T1000 (cell line): ENCODE data around the gene SNTB2.

ENCODE experiments used
- DNase-seq: peaks from one replicate; lab custom pipeline; 2025; ENCODE audit warnings: mixed read lengths; lab: John Stamatoyannopoulos, UW

Gene SNTB2

DNA sequence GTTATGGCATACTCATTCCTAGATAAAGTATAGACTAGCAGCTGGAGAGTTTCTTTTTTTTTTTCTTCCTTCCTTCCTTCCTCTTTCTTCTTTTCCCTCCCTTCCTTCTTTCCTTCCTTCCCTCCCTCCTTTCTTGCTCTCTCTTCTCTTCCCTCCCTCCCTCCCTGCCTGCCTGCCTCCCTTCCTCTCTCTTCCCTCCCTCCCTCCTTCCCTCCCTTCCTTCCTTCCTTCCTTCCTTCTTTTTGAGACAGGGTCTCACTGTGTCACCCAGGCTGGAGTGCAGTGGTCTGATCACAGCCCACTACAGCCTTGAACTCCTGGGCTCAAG is 7.0 kb upstream of the SNTB2 start:
- DNase-seq: no peak

GRCh38 chr16:69182730-69183416 is 4.1 kb upstream of the SNTB2 start:
- no peak for DNase-seq

- DNase-seq: no peak
These were observed 677 bp downstream of the SNTB2 start for GRCh38 chr16:69187446-69188235.

GRCh38 chr16:69188236-69188549 is 1.2 kb downstream of the SNTB2 start:
- no peak for DNase-seq

GRCh38 chr16:69188716-69189115 is 1.8 kb downstream of the SNTB2 start:
- no peak for DNase-seq

- DNase-seq: no peak
These were observed 3.2 kb downstream of the SNTB2 start for GRCh38 chr16:69190046-69190588.

- no peak for DNase-seq
These were observed 3.6 kb downstream of the SNTB2 start for GRCh38 chr16:69190598-69190997.

GRCh38 chr16:69191136-69191535 is 4.2 kb downstream of the SNTB2 start:
- no peak for DNase-seq

- DNase-seq: no peak
These were observed 6.9 kb downstream of the SNTB2 start for GRCh38 chr16:69193855-69194254.

DNA sequence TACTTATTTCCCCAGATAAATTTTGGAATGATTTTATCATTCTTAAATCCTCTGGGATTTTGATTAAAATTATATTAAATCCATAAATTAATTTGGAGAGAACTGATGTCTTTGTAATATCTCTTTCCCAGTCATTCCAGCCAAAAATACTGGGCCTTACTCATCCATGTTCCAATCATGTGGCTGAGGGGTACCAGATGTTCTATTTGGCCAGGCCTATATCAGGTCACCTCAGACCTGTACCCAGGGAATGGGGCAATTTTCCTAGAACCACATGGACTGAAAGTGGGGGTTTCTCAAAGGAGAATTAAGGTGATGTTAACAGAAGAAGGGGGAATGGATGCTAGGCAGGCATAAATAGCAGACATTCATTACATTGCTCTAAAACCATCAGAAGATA is 7.5 kb downstream of the SNTB2 start:
- DNase-seq: no peak

GRCh38 chr16:69195369-69196029 is 8.5 kb downstream of the SNTB2 start:
- DNase-seq: no peak

DNA sequence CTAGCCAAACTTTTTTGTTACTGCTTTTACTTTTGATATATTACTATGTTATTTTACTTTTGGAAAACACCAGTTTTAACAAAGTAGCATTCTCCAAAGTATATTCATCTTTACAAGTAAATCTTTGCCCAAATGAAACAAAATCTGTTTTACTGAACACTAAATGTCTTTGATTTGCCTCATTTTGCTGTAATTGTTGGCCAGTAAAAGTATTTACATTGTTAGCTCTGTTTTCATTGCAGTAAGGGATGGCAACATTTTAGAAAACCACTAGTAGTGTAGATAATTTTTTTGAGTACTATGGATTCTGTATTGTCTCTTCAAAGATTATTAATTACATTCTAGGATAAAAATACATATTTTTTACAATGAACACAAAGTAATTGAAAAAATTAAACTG is 10.6 kb downstream of the SNTB2 start:
- DNase-seq: no peak

- DNase-seq: no peak
These were observed 12.4 kb downstream of the SNTB2 start for GRCh38 chr16:69199382-69199781.

DNA sequence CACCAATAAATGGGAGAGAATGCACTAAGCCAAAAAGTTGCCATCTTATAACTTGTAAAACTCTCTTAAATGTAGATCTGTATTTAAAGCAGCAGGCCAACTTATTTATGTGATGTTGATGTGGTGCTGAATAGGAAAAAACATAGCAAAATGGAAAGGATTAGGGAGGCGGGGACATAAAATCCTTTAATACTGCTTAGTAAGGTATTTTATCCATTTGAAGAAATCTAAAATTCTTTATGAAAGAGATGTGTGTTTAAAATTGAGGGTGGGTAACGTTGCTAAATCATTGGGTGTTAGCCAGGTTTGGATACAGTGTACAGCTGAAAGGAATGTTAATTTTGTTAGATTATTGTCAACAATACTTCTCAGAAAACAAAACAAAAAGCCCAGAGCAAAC is 14.3 kb downstream of the SNTB2 start:
- DNase-seq: no peak

GRCh38 chr16:69201787-69202186 is 14.8 kb downstream of the SNTB2 start:
- no peak for DNase-seq

GRCh38 chr16:69204172-69204571 is 17.2 kb downstream of the SNTB2 start:
- DNase-seq: no peak

- no peak for DNase-seq
These were observed 22.8 kb downstream of the SNTB2 start for GRCh38 chr16:69209735-69210134.

DNA sequence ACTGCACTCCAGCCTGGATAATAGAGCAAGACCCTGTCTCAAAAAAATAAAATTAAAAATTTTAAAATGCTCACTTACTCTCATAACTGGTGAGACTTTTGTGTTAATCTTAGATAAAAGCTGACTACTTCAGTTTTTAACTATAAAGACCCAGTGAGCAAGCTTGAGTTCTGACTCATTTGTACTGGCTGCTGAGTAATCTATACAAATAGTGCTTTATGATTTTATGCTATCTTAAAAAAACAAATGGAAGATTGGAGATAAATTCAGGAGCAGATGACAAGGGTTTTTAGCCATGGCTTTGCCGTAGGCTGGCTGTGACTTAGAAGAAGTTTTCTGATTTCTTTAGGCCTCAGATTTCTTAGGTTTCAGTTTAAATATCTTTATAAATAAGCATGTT is 30.5 kb downstream of the SNTB2 start:
- no peak for DNase-seq

DNA sequence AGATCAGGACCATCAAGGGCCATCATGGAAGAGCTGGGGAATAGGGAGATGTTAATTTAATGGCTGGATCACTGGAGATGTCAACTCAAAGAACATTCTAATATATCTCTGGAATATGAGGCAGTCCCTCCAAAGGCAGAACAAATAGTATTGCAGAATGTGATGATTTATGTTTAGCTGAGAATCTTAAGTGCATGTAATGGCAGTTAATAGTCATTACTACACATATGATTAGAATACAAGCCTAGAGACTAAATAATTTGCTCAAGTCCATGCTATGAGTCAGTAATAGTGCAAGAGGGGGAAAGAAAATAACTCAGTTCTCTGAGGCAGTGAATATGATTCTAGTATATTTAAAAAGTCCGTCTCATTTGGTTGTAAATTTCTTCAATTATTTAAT is 32.3 kb downstream of the SNTB2 start:
- DNase-seq: no peak

GRCh38 chr16:69223882-69224281 is 36.9 kb downstream of the SNTB2 start:
- DNase-seq: no peak

GRCh38 chr16:69225121-69225520 is 38.2 kb downstream of the SNTB2 start:
- DNase-seq: no peak

DNA sequence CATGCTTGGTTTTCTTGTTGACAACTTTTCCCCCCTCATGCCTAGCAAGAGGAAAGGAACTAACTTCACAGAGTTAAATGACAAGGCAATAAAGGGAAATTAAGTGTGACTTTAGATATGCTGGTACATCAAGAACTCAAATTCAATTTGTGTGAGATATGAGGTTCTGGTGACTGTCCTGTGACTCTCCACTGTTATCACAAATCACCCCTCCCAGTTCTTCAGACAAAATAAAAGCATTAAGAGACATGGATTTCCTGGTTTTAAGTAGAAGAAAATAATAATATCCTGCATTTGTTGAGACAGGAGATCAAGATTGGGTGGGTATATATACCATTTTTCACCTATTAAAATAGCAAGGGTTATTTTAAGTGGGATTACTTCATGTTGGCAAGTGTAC is 46.2 kb downstream of the SNTB2 start:
- no peak for DNase-seq

DNA sequence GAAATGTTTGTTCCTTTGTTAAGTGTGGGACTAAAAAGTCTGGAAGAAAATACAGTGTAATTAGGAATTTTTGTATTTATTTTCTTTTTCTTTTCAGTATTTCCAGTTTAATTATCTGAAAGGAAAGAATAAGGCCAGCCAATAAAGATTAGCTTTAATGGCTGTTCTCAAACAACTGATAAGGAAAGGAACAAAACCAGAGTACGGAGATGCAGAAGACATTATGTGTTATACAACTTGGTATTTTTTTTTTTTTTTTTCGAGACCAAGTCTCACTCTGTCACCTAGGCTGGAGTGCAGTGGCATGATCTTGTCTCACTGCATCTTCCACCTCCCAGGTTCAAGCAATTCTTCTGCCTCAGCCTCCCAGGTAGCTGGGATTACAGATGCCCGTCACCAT is 47.5 kb downstream of the SNTB2 start:
- no peak for DNase-seq
